ENCODE results near the gene TNFRSF19. TPM values are rescaled to one million over a fixed set of nuclear protein-coding genes. Genes with fewer than 3 reads are reported as not detected.

The TNFRSF19 gene
- total RNA-seq, 1 donor from 2014 or later: 36.5 TPM

- ATAC-seq: peak; percentile 61
- no peak for DNase-seq (ENCODE audit: missing footprints)
Measured at GRCh38 chr13:23637829-23638228, 67.6 kb downstream of the TNFRSF19 start.

GRCh38 chr13:23639674-23640073 is 69.5 kb downstream of the TNFRSF19 start:
- intact Hi-C loops (cut with DNase I): no loop called here
- ATAC-seq (no peak), DNase-seq (ENCODE audit: missing footprints) (no peak)

More at GRCh38 chr13:23637829-23638228, 67.6 kb downstream of the TNFRSF19 start:
- intact Hi-C loops (cut with DNase I): no loop called here

GRCh38 chr13:23642110-23642509 is 71.9 kb downstream of the TNFRSF19 start:
- DNase-seq (ENCODE audit: missing footprints) (no peak), ATAC-seq (no peak)
- intact Hi-C loops (cut with DNase I): no loop called here

- no peak for ATAC-seq
- intact Hi-C loops (cut with DNase I): no loop called here
Measured at GRCh38 chr13:23643338-23644125, 73.3 kb downstream of the TNFRSF19 start.

GRCh38 chr13:23644126-23644419 is 73.9 kb downstream of the TNFRSF19 start:
- intact Hi-C loops (cut with DNase I): no loop called here
- DNase-seq (ENCODE audit: missing footprints) (no peak), ATAC-seq (no peak)

More at GRCh38 chr13:23643338-23644125, 73.3 kb downstream of the TNFRSF19 start:
- no peak for DNase-seq (ENCODE audit: missing footprints)

GRCh38 chr13:23644527-23645138 is 74.4 kb downstream of the TNFRSF19 start:
- ATAC-seq: no peak
- intact Hi-C loops (cut with DNase I): no loop called here
- no peak for DNase-seq (ENCODE audit: missing footprints)

- ATAC-seq (no peak), DNase-seq (ENCODE audit: missing footprints) (no peak)
- intact Hi-C loops (cut with DNase I): no loop called here
Measured at GRCh38 chr13:23645851-23646250, 75.6 kb downstream of the TNFRSF19 start.

- ATAC-seq (no peak), DNase-seq (ENCODE audit: missing footprints) (no peak)
- intact Hi-C loops (cut with DNase I): no loop called here
Measured at GRCh38 chr13:23651439-23651838, 81.2 kb downstream of the TNFRSF19 start.

GRCh38 chr13:23651887-23652286 is 81.7 kb downstream of the TNFRSF19 start:
- intact Hi-C loops (cut with DNase I): no loop called here
- no peak for ATAC-seq
- DNase-seq (ENCODE audit: missing footprints): no peak

GRCh38 chr13:23652909-23653726 is 82.9 kb downstream of the TNFRSF19 start:
- DNase-seq (ENCODE audit: missing footprints) (no peak), ATAC-seq (no peak)
- intact Hi-C loops (cut with DNase I): no loop called here

GRCh38 chr13:23654111-23655110 is 84.2 kb downstream of the TNFRSF19 start:
- intact Hi-C loops (cut with DNase I): loop anchor here (5.0 kb wide), 1 partner anchor 77 kb away; no protein-coding TSS in a partner anchor
- DNase-seq (ENCODE audit: missing footprints): no peak
- peak; percentile 56 for ATAC-seq

- ATAC-seq: no peak
- intact Hi-C loops (cut with DNase I): loop anchor here (5.0 kb wide), 1 partner anchor 78 kb away; no protein-coding TSS in a partner anchor
Measured at GRCh38 chr13:23655321-23655720, 85.1 kb downstream of the TNFRSF19 start.

GRCh38 chr13:23656637-23657371 is 86.6 kb downstream of the TNFRSF19 start:
- intact Hi-C loops (cut with DNase I): loop anchor here (5.0 kb wide), 1 partner anchor 80 kb away; no protein-coding TSS in a partner anchor
- ATAC-seq: peak; percentile 70

More at GRCh38 chr13:23655321-23655720, 85.1 kb downstream of the TNFRSF19 start:
- DNase-seq (ENCODE audit: missing footprints): no peak

GRCh38 chr13:23658929-23659541 is 88.8 kb downstream of the TNFRSF19 start:
- intact Hi-C loops (cut with DNase I): loop anchor here (5.0 kb wide), 1 partner anchor 82 kb away; no protein-coding TSS in a partner anchor
- ATAC-seq (peak; percentile 69), DNase-seq (ENCODE audit: missing footprints) (peak; percentile 87)

More at GRCh38 chr13:23656637-23657371, 86.6 kb downstream of the TNFRSF19 start:
- no peak for DNase-seq (ENCODE audit: missing footprints)

GRCh38 chr13:23660249-23660648 is 90.0 kb downstream of the TNFRSF19 start:
- intact Hi-C loops (cut with DNase I): no loop called here
- no peak for ATAC-seq
- no peak for DNase-seq (ENCODE audit: missing footprints)

GRCh38 chr13:23666582-23666981 is 96.4 kb downstream of the TNFRSF19 start:
- ATAC-seq (no peak), DNase-seq (ENCODE audit: missing footprints) (no peak)
- intact Hi-C loops (cut with DNase I): no loop called here

- ATAC-seq (no peak), DNase-seq (ENCODE audit: missing footprints) (no peak)
- intact Hi-C loops (cut with DNase I): no loop called here
Measured at GRCh38 chr13:23667750-23668149, 97.5 kb downstream of the TNFRSF19 start.

Measured in Right ventricle myocardium inferior (tissue), 1 donor.